Smooth muscle cell (in vitro differentiated cells): Measurements from ENCODE around the gene TRPC4. TPM values are rescaled to one million over a fixed set of nuclear protein-coding genes. Genes with fewer than 3 reads are reported as not detected.

Source experiments
- DNase-seq: peaks from one replicate; lab custom pipeline; 2025; ENCODE audit not compliant: unreplicated experiment; lab: John Stamatoyannopoulos, UW
- H2AFZ ChIP-seq: fragments of 200-600 bp; sonication (generic); 2 replicates; pipeline ENCODE4 v1.6.0; 2016; ENCODE audit warnings: antibody characterized with exemption, low read depth, mild to moderate bottlenecking
- H3F3A ChIP-seq: fragments of 200-600 bp; sonication (generic); 2 replicates; pipeline ENCODE4 v1.6.0; 2017; ENCODE audit warnings: antibody characterized with exemption, low read depth
- H3K27ac ChIP-seq: fragments of 200-600 bp; sonication (generic); 2 replicates; pipeline ENCODE4 v1.5.1; 2016; ENCODE audit warnings: low read depth, mild to moderate bottlenecking
- H3K27me3 ChIP-seq: fragments of 200-600 bp; sonication (generic); 2 replicates; pipeline ENCODE4 v1.6.1; 2016; ENCODE audit warnings: low read depth, mild to moderate bottlenecking
- H3K36me3 ChIP-seq: fragments of 200-600 bp; sonication (generic); 2 replicates; pipeline ENCODE4 v1.5.1; 2016; ENCODE audit warnings: low read depth
- H3K4me1 ChIP-seq: fragments of 200-600 bp; sonication (generic); 2 replicates; pipeline ENCODE4 v1.5.1; 2016; ENCODE audit warnings: low read depth
- H3K4me2 ChIP-seq: fragments of 200-600 bp; sonication (generic); 2 replicates; pipeline ENCODE4 v1.6.0; 2016; ENCODE audit warnings: mild to moderate bottlenecking
- H3K4me3 ChIP-seq: fragments of 200-600 bp; sonication (generic); 2 replicates; pipeline ENCODE4 v1.5.1; 2016; ENCODE audit warnings: mild to moderate bottlenecking
- H3K79me2 ChIP-seq: fragments of 200-600 bp; sonication (generic); 2 replicates; pipeline ENCODE4 v1.6.0; 2016; ENCODE audit warnings: low read depth, mild to moderate bottlenecking
- H3K9ac ChIP-seq: fragments of 200-600 bp; sonication (generic); 2 replicates; pipeline ENCODE4 v1.6.0; 2016; ENCODE audit warnings: low read depth
- H3K9me3 ChIP-seq: fragments of 200-600 bp; sonication (generic); replicated peaks from 2 replicates; pipeline ENCODE4 v1.5.1; 2016; ENCODE audit warnings: low read depth
- H4K20me1 ChIP-seq: fragments of 200-600 bp; sonication (generic); 2 replicates; pipeline ENCODE4 v1.6.0; 2016; ENCODE audit warnings: low read depth
- CTCF ChIP-seq: fragments of 200-600 bp; sonication (generic); IDR thresholded peaks from 2 replicates; pipeline ENCODE4 v1.5.1; 2017; ENCODE audit warnings: borderline replicate concordance, mild to moderate bottlenecking, antibody characterized with exemption; ENCODE audit not compliant: insufficient read depth, poor library complexity, severe bottlenecking
- WGBS: methylation state at CpG from one replicate; pipeline ENCODE4 v1.1.7; 2016; ENCODE audit warnings: low lambda C conversion rate; 5-methylcytosine and 5-hydroxymethylcytosine counted together
- polyA plus RNA-seq: library from polyadenylated mRNA; unstranded; fragments of >200 nt; fragmentation: Nextera tagmentation; extraction: Ambion mirVana; gene quantifications from 2 replicates; pipeline ENCODE4 v1.2.1, GENCODE V29; 2016
- total RNA-seq: library from RNA; depleted of rRNA; stranded (reverse); fragments of >200 nt; gene quantifications from 2 replicates; pipeline ENCODE4 v1.2.3, GENCODE V29; 2014

Gene TRPC4
- total and polyA plus RNA-seq, 2 experiments from 2014 or later: 0.09 TPM; not detected in 1

DNA sequence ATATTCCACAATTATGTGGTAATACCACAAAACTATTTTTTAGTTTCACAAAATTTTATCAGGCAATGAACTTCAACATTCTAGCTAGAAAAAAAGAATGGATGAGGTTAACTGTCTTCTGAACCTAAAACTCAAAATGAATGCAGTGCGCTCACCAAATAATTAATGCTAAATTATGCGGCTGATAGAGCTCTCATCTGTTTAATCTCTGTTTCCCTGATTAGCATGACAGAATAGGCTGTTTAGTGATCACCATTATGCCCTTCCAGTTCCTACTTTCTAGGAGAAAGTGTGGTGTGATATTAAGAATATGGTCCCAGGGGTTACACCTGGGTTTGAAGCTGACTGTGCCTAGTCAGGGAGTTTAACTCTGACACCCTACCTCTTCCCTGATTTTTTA, 228.2 kb downstream of the TRPC4 start:
- no peak for DNase-seq
- Histone ChIP-seq H3K9me3 (no peaks in the 10 kb centered on the region), H3K27ac (no peak overlapping the region), H3K36me3 (no peaks in the 10 kb centered on the region), H3K79me2 (no peaks in the 10 kb centered on the region), H3K27me3 (no peaks in the 10 kb centered on the region), H2AFZ (no peak overlapping the region), H4K20me1 (no peaks in the 10 kb centered on the region), H3K4me1 (peaks cover 15% of the 10 kb centered on the region), H3K9ac (no peak overlapping the region), H3K4me2 (no peak overlapping the region), H3F3A (no peaks in the 10 kb centered on the region), H3K4me3 (no peak overlapping the region)
- WGBS: 94% methylated on average over 2 of the region's 2 CpGs
- TF ChIP-seq CTCF: no peak

DNA sequence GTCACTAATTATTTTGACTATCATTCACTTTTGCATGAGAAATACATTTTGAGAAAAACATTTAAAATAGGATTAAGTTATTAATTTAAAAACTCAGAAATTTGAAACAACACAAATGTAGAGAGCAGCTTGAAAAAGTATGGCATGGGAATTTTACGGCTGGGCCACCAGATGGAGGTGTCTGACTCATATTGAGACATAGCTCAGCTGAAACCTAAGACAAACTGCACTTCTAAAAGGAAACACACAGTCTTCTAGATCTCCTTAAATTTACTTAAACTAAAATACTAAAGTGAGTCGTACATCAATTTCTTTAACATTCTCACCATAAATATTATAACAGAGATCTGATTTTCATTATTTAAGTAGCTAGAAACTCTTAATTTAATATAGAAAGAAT, 229.1 kb downstream of the TRPC4 start:
- H3K79me2 ChIP-seq: no peaks in the 10 kb centered on the region
- no peaks in the 10 kb centered on the region for H4K20me1 ChIP-seq
- no peak overlapping the region for H2AFZ ChIP-seq
- H3K4me2 ChIP-seq: no peak overlapping the region
- H3K4me3 ChIP-seq: no peak overlapping the region
- H3K9ac ChIP-seq: no peak overlapping the region
- H3K4me1 ChIP-seq: peaks cover 13% of the 10 kb centered on the region
- peak; percentile 66 for TF ChIP-seq CTCF
- no peaks in the 10 kb centered on the region for H3K9me3 ChIP-seq
- no peaks in the 10 kb centered on the region for H3K27me3 ChIP-seq
- H3F3A ChIP-seq: no peaks in the 10 kb centered on the region
- no peak for DNase-seq
- H3K27ac ChIP-seq: no peak overlapping the region
- 12% methylated on average over 2 of the region's 2 CpGs for WGBS
- H3K36me3 ChIP-seq: no peaks in the 10 kb centered on the region

DNA sequence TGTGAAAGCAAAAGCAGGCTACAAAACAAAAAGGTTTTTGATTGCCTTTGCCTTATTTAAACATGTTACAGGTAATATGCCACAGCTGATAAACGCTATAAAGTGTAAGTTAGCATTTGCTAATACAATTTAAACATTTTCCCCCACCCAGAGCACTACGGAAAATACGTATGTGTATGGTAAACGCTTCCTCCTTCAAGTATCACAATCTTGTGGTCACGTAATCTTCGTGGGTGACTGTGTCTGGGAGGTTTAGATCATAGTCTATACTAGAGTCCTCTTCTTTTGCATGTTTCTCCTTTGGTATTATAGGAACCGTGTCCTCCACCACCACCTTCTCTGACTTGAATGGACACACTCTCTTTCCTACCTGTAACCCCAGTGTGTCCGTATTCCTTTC, 232.9 kb downstream of the TRPC4 start:
- WGBS: 57% methylated on average over 8 of the region's 8 CpGs

More for the DNA sequence above, 232.9 kb downstream of the TRPC4 start:
- Histone ChIP-seq H3K4me1 (peaks cover 6% of the 10 kb centered on the region), H3K79me2 (no peaks in the 10 kb centered on the region), H3K4me2 (no peak overlapping the region), H3K9ac (no peak overlapping the region), H3K27ac (no peak overlapping the region), H3K9me3 (no peaks in the 10 kb centered on the region), H4K20me1 (no peaks in the 10 kb centered on the region), H3K36me3 (no peaks in the 10 kb centered on the region), H3K4me3 (no peak overlapping the region), H3F3A (no peaks in the 10 kb centered on the region), H2AFZ (peak overlapping the region; percentile 1), H3K27me3 (no peaks in the 10 kb centered on the region)
- no peak for DNase-seq
- TF ChIP-seq CTCF: no peak
